Keratinocyte (primary cell): ENCODE data around the gene SZT2. TPM values are rescaled to one million over a fixed set of nuclear protein-coding genes. Genes with fewer than 3 reads are reported as not detected.

ENCODE experiments used
- DNase-seq: peaks from one replicate; pipeline ENCODE4 v3.0.0-alpha.2; 2011; ENCODE audit warnings: low read depth, missing footprints, low spot score
- FAIRE-seq: peaks from 2 replicates; lab custom pipeline; 2011; peaks lifted over from hg19 to GRCh38; lab: Jason Lieb, UNC
- H2AFZ ChIP-seq: 2 replicates; pipeline ENCODE4 v1.6.0; 2012; ENCODE audit warnings: low read length, control low read depth, inconsistent platforms; ENCODE audit not compliant: control insufficient read depth
- H3K27ac ChIP-seq: 2 replicates; pipeline ENCODE4 v1.5.1; 2011; ENCODE audit warnings: low read length; ENCODE audit not compliant: control insufficient read depth, insufficient read depth
- H3K27me3 ChIP-seq: 3 replicates; pipeline ENCODE4 v1.6.0; 2011; ENCODE audit warnings: low read length; ENCODE audit not compliant: control insufficient read depth, insufficient read depth; ENCODE audit errors: extremely low read depth
- H3K36me3 ChIP-seq, 2 experiments: 2 replicates in 1 of 2; 3 replicates in 1 of 2; pipeline ENCODE4 v1.5.1; 2011; ENCODE audit warnings: low read length in 2 of 2, mild to moderate bottlenecking in 1 of 2; ENCODE audit not compliant: control insufficient read depth in 2 of 2, insufficient read depth in 2 of 2; ENCODE audit errors: extremely low read depth in 1 of 2
- H3K4me1 ChIP-seq: 3 replicates; pipeline ENCODE4 v1.5.1; 2011; ENCODE audit warnings: low read length; ENCODE audit not compliant: control insufficient read depth, insufficient read depth; ENCODE audit errors: extremely low read depth
- H3K4me2 ChIP-seq: 3 replicates; pipeline ENCODE4 v1.6.0; 2011; ENCODE audit warnings: low read depth, low read length; ENCODE audit not compliant: control insufficient read depth, insufficient read depth; ENCODE audit errors: extremely low read depth
- H3K4me3 ChIP-seq, 3 experiments: fragments of 200-600 bp in 1 of 3; sonication (generic) in 1 of 3; 2 replicates in 2 of 3; 3 replicates in 1 of 3; pipeline ENCODE4 v1.5.1; 2011 to 2016; ENCODE audit warnings: low read length in 3 of 3, mild to moderate bottlenecking in 3 of 3, control low read depth in 2 of 3, inconsistent platforms in 1 of 3, low read depth in 1 of 3, mixed read lengths in 1 of 3, mixed run types in 1 of 3, moderate library complexity in 1 of 3; ENCODE audit not compliant: control insufficient read depth in 2 of 3, insufficient read depth in 2 of 3; ENCODE audit errors: extremely low read depth in 1 of 3
- H3K79me2 ChIP-seq: 2 replicates; pipeline ENCODE4 v1.6.0; 2012; ENCODE audit warnings: low read length; ENCODE audit not compliant: control insufficient read depth, insufficient read depth
- H3K9ac ChIP-seq: 3 replicates; pipeline ENCODE4 v1.6.0; 2011; ENCODE audit warnings: low read length; ENCODE audit not compliant: control insufficient read depth, insufficient read depth; ENCODE audit errors: extremely low read depth
- H3K9me1 ChIP-seq: 3 replicates; pipeline ENCODE4 v1.6.0; 2011; ENCODE audit warnings: low read length; ENCODE audit not compliant: control insufficient read depth, insufficient read depth; ENCODE audit errors: extremely low read depth
- H3K9me3 ChIP-seq: 2 replicates; pipeline ENCODE4 v1.5.1; 2012; ENCODE audit warnings: low read depth, low read length; ENCODE audit not compliant: control insufficient read depth
- H4K20me1 ChIP-seq: 3 replicates; pipeline ENCODE4 v1.6.0; 2011; ENCODE audit warnings: low read length; ENCODE audit not compliant: control insufficient read depth, insufficient read depth; ENCODE audit errors: extremely low read depth
- CTCF ChIP-seq, 3 experiments: IDR thresholded peaks in 1 of 3; conservative IDR thresholded peaks in 1 of 3; optimal IDR thresholded peaks in 1 of 3; 2 replicates in 2 of 3; 3 replicates in 1 of 3; pipeline versions ENCODE3 to v1.5.1; 2011; ENCODE audit warnings: low read length in 3 of 3, mild to moderate bottlenecking in 3 of 3, moderate library complexity in 2 of 3, control low read depth in 1 of 3, inconsistent platforms in 1 of 3; ENCODE audit not compliant: insufficient read depth in 2 of 3; ENCODE audit errors: extremely low read depth in 1 of 3
- EZH2 ChIP-seq: IDR thresholded peaks from one replicate; pipeline ENCODE4 v1.6.1; 2012; ENCODE audit warnings: inconsistent platforms, mild to moderate bottlenecking, low read length, moderate library complexity
- dilution Hi-C: fragments of 300-500 bp; cut with MboI; formaldehyde crosslinking; loops from one replicate; pipeline ENCODE4 v1.7.0; 2020; ENCODE audit warnings: low sequenced_read_pairs; ENCODE audit not compliant: extremely low pct_ligation_motif_present
- polyA plus RNA-seq, 5 experiments: library from polyadenylated mRNA; depleted of rRNA in 3 of 5; stranded (reverse) in 3 of 5; stranded (forward) in 1 of 5; unstranded in 1 of 5; fragments of >200 nt; gene quantifications; 1 replicate in 1 of 5; 2 replicates in 3 of 5; 3 replicates in 1 of 5; pipeline versions ENCODE4 v1.2.1 to v1.2.3, GENCODE V29; 2011 to 2012; ENCODE audit warnings: missing spikeins in 2 of 5, low read depth in 1 of 5, low replicate concordance in 1 of 5

SZT2 gene
- polyA plus RNA-seq, 1 donor (not counting 4 experiments of a cell fraction or from before 2014, with no cell fraction given): 6.1 TPM

- FAIRE-seq: no peak
- H3K79me2 ChIP-seq: no peaks in the 10 kb centered on the region
- H3K4me2 ChIP-seq: no peak overlapping the region
- no peak overlapping the region for H3K9ac ChIP-seq
- no peak for DNase-seq
- no peak overlapping the region for H3K27ac ChIP-seq
- no peaks in the 10 kb centered on the region for H3K4me1 ChIP-seq
- H3K27me3 ChIP-seq: no peaks in the 10 kb centered on the region
- H2AFZ ChIP-seq: no peak overlapping the region
- H3K4me3 ChIP-seq: no peak overlapping the region
- H3K36me3 ChIP-seq: peaks cover 31 to 41% of the 10 kb centered on the region in 2 experiments
- no peaks in the 10 kb centered on the region for H3K9me1 ChIP-seq
- TF ChIP-seq EZH2: no peak
- no peak for TF ChIP-seq CTCF (optimal IDR thresholded peaks at IDR 0.05 in 1 of 3, IDR thresholded peaks at IDR 0.05 in 1 of 3, conservative IDR thresholded peaks at IDR 0.05 in 1 of 3; ENCODE audit: extremely low read depth in 1 of 3, insufficient read depth in 2 of 3, low read length in 3 of 3)
- H3K9me3 ChIP-seq: no peaks in the 10 kb centered on the region
- H4K20me1 ChIP-seq: no peaks in the 10 kb centered on the region
- dilution Hi-C loops: no loop called here
These were observed 48.3 kb downstream of the SZT2 start for GRCh38 chr1:43438006-43438405.

DNA sequence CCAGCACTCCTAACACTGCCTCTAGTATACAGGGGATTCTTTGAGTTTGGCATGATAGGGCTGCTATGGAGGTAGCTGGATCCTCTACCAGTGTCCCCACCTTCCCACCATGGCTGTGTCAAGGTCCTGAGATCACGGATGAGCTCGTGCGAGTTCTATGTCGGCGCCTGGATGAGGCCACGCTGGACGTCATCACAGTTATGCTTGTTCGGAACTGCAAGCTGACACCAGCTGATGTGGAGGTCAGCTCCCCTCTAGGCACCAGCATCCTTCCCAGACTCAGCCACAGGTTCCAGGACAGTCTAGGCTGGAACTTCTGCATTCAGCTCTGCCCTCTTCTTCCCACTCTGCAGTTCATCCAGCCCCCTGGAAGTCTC, 48.9 kb downstream of the SZT2 start:
- Histone ChIP-seq H3K9me3 (no peaks in the 10 kb centered on the region), H3K4me1 (no peaks in the 10 kb centered on the region), H3K27me3 (no peaks in the 10 kb centered on the region)

More for the DNA sequence above, 48.9 kb downstream of the SZT2 start:
- Histone ChIP-seq H2AFZ (no peak overlapping the region), H3K4me2 (no peak overlapping the region), H3K4me3 (no peak overlapping the region), H3K79me2 (no peaks in the 10 kb centered on the region), H3K9me1 (no peaks in the 10 kb centered on the region), H3K27ac (no peak overlapping the region), H3K36me3 (peaks cover 32 to 44% of the 10 kb centered on the region in 2 experiments), H3K9ac (no peak overlapping the region), H4K20me1 (no peaks in the 10 kb centered on the region)
- dilution Hi-C loops: no loop called here
- TF ChIP-seq EZH2 (no peak), CTCF (optimal IDR thresholded peaks at IDR 0.05 in 1 of 3, IDR thresholded peaks at IDR 0.05 in 1 of 3, conservative IDR thresholded peaks at IDR 0.05 in 1 of 3; ENCODE audit: extremely low read depth in 1 of 3, insufficient read depth in 2 of 3, low read length in 3 of 3) (no peak)
- DNase-seq: no peak
- no peak for FAIRE-seq
